ENCODE measurements around the gene SUSD4. TPM values are rescaled to one million over a fixed set of nuclear protein-coding genes. Genes with fewer than 3 reads are reported as not detected.

Gene SUSD4
- polyA plus RNA-seq, 3 donors from 2014 or later = not detected

DNA sequence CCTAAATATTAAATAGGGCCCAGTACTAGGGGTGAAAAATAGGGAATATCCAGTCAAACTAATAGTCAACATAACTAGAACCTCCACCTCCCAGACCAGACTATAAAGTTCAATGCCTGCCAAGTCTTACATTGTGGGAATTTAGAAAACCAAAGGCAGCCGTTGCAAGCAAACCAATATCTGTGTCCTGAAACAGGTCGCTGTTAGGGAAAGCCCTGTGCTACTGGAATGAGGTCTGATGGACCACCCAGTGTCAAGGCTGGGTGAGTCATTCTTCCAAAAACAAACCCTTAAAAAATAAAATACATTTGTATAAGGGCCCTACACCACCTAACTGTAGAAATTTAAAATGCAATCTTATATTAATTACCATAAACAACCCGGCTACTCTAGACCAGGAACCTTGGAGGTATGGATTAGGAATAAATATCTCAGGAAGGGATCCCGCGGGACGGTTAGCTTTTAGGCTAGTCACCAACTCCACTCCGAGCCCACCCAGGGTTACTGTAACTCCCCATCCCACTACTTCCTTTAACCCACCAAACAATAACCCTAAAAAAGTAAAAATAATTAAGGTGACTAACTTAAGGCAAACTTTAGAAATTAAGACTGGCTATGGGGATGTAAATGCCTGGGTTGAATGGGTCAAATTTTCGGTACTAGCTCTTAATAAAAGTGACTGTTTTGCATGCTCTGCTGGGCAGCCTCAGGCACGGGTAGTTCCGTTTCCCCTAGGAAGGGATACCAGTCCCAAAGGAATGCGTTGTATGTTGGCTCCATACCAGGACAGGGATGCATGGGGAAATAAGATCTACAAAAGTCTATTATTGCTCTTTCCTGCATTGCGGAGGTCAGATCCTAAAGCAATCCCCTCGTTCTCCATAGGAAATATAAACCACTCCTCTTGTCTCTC, 155.6 kb downstream of the SUSD4 start:
- H3K4me3 Mint-ChIP-seq = no peak overlapping the region
- H3K4me1 Mint-ChIP-seq = no peaks in the 10 kb centered on the region
- no peak overlapping the region for H3K27ac Mint-ChIP-seq
- no peak for DNase-seq
- no peaks in the 10 kb centered on the region for H3K27me3 Mint-ChIP-seq (ENCODE audit: low read depth in 3 of 3)
- H3K36me3 Mint-ChIP-seq = peaks cover 0 to 4% (median 0%) of the 10 kb centered on the region in 3 donors
- H3K9me3 Mint-ChIP-seq = no peaks in the 10 kb centered on the region

DNA sequence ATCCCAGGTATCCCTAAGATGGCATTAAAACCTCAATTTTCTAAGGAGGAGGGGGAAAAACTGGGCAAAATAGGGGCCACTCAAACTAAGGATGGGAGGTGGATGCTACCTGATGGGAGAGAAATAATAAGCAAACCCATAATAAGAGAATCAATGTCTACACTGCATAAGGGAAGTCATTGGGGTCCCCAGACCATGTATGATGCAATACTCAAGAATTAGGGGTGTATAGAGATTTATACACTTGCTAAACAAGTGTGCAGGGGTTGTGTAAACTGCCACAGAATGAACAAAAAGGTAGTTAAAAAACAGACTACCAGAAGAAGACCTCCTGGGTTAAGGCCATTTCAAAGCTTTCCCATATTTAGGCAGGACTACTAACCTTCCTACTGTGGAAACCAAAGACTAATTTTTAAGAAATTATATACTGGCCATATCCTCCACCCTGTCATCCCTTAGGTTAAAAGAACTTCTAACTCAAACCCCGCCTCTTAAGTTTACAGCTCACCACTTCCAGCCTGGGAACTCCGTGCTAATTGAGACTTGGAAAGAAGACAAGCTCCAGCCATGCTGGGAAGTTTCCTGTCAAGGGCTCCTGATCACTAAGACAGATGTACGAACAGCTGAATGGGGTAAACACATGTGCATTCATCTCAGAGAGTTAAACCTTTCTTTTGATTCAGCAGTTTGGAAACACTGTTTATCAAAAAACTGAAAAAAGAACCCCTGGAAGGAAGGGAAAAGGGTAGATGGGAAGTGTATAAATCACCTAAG, 156.5 kb downstream of the SUSD4 start:
- H3K9me3 Mint-ChIP-seq = no peaks in the 10 kb centered on the region
- peaks cover 0 to 4% (median 0%) of the 10 kb centered on the region in 3 donors for H3K36me3 Mint-ChIP-seq
- no peak overlapping the region for H3K4me3 Mint-ChIP-seq
- H3K27me3 Mint-ChIP-seq (ENCODE audit: low read depth in 3 of 3) = no peaks in the 10 kb centered on the region
- DNase-seq = no peak
- H3K27ac Mint-ChIP-seq = no peak overlapping the region
- H3K4me1 Mint-ChIP-seq = no peaks in the 10 kb centered on the region

DNA sequence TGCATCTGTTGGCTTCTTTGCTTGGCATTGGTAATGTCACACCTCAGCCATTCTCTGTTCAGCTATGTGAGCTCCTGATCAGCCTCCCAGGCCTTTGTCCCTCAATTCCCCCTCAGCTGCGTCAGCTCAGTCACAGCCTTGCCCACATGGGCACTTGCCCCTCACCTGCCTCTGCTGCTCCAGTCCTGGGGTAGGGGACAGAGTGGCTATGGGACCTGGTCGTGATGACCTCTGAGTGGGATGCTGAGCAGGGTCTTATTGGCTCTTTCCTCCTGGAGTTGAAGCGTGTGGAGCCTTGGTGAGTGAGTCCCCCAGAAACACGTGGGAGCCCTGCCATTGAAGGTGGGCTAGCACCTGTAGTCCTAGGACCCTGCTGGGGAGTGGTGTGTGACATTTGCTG, 159.6 kb downstream of the SUSD4 start:
- no peak for DNase-seq
- no peak overlapping the region for H3K27ac Mint-ChIP-seq
- H3K4me1 Mint-ChIP-seq = no peaks in the 10 kb centered on the region
- peaks cover 2 to 6% (median 6%) of the 10 kb centered on the region in 3 donors for H3K27me3 Mint-ChIP-seq (ENCODE audit: low read depth in 3 of 3)
- peaks cover 0 to 4% (median 0%) of the 10 kb centered on the region in 3 donors for H3K36me3 Mint-ChIP-seq
- no peaks in the 10 kb centered on the region for H3K9me3 Mint-ChIP-seq
- H3K4me3 Mint-ChIP-seq = no peak overlapping the region

DNA sequence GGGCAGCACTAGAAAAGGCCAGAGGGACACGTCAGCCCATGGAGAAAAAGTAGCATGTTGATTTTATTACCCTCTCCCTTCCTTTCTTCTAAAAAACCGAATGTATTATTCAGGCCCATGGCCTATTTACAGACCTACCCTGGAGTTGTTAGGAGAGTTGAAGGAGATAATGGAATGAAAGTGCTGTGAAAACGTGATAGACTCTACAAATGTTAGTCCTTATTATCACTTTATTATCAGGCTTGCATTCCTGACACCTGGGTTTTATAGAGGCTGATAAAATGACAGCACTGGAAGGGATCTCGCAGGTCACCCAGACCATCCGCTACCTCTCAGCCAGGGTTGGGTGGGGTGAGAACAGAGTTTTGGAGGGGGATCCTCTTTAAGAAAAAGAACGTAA, 160.3 kb downstream of the SUSD4 start:
- H3K4me3 Mint-ChIP-seq = no peak overlapping the region
- H3K4me1 Mint-ChIP-seq = no peaks in the 10 kb centered on the region
- no peak overlapping the region for H3K27ac Mint-ChIP-seq
- H3K27me3 Mint-ChIP-seq (ENCODE audit: low read depth in 3 of 3) = peaks cover 2 to 6% (median 6%) of the 10 kb centered on the region in 3 donors
- DNase-seq = no peak
- no peaks in the 10 kb centered on the region for H3K9me3 Mint-ChIP-seq
- H3K36me3 Mint-ChIP-seq = peaks cover 0 to 4% (median 0%) of the 10 kb centered on the region in 3 donors

- no peaks in the 10 kb centered on the region for H3K9me3 Mint-ChIP-seq
- H3K4me3 Mint-ChIP-seq = no peak overlapping the region
- no peak for DNase-seq
- peaks cover 0 to 4% (median 0%) of the 10 kb centered on the region in 3 donors for H3K36me3 Mint-ChIP-seq
- no peak overlapping the region for H3K27ac Mint-ChIP-seq
- peaks cover 2 to 6% (median 6%) of the 10 kb centered on the region in 3 donors for H3K27me3 Mint-ChIP-seq (ENCODE audit: low read depth in 3 of 3)
- H3K4me1 Mint-ChIP-seq = no peaks in the 10 kb centered on the region
These were observed 161.0 kb downstream of the SUSD4 start for GRCh38 chr1:223203034-223203408.

GRCh38 chr1:223202376-223203033, 161.5 kb downstream of the SUSD4 start:
- Mint-ChIP-seq H3K4me3 (no peak overlapping the region), H3K4me1 (no peaks in the 10 kb centered on the region), H3K36me3 (peaks cover 0 to 4% (median 0%) of the 10 kb centered on the region in 3 donors), H3K27ac (no peak overlapping the region), H3K27me3 (ENCODE audit: low read depth in 3 of 3) (peaks cover 2 to 6% (median 6%) of the 10 kb centered on the region in 3 donors), H3K9me3 (no peaks in the 10 kb centered on the region)
- no peak for DNase-seq

- H3K9me3 Mint-ChIP-seq = no peaks in the 10 kb centered on the region
- H3K4me3 Mint-ChIP-seq = no peak overlapping the region
- no peaks in the 10 kb centered on the region for H3K4me1 Mint-ChIP-seq
- no peak for DNase-seq
- H3K27ac Mint-ChIP-seq = no peak overlapping the region
- peaks cover 2 to 6% (median 6%) of the 10 kb centered on the region in 3 donors for H3K27me3 Mint-ChIP-seq (ENCODE audit: low read depth in 3 of 3)
- peaks cover 0 to 4% (median 0%) of the 10 kb centered on the region in 3 donors for H3K36me3 Mint-ChIP-seq
These were observed 162.0 kb downstream of the SUSD4 start for GRCh38 chr1:223201967-223202366.

GRCh38 chr1:223200903-223201302, 163.1 kb downstream of the SUSD4 start:
- Mint-ChIP-seq H3K4me1 (no peaks in the 10 kb centered on the region), H3K27me3 (ENCODE audit: low read depth in 3 of 3) (peaks cover 2 to 6% (median 6%) of the 10 kb centered on the region in 3 donors), H3K4me3 (no peak overlapping the region), H3K9me3 (no peaks in the 10 kb centered on the region), H3K36me3 (peaks cover 0 to 4% (median 0%) of the 10 kb centered on the region in 3 donors), H3K27ac (no peak overlapping the region)
- no peak for DNase-seq

DNA sequence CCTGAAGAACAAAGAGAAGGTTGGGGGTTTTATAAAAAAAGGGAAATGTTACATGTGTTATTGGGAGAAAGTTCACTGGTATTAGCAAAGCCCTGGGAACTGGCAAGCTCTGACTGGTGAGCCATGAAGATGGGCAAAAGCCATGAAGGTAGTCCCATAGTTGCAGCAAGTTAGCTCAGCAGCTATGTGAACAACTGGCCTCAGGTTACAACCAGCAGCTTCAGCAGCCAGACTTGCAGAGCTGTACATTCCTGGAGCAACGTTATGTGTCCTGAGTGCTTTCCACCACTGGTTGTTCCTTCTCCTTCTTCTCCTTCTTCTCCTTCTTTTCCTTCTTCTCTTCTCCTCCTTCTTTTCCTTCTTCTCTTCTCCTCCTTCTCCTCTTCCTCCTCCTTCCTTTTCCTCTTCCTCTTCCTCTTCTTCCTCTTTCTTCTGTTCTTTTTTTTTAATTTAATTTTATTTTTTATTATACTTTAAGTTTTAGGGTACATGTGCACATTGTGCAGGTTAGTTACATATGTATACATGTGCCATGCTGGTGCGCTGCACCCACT, 164.8 kb downstream of the SUSD4 start:
- no peak for DNase-seq
- H3K36me3 Mint-ChIP-seq = peaks cover 0 to 4% (median 3%) of the 10 kb centered on the region in 3 donors
- no peak overlapping the region for H3K27ac Mint-ChIP-seq

DNA sequence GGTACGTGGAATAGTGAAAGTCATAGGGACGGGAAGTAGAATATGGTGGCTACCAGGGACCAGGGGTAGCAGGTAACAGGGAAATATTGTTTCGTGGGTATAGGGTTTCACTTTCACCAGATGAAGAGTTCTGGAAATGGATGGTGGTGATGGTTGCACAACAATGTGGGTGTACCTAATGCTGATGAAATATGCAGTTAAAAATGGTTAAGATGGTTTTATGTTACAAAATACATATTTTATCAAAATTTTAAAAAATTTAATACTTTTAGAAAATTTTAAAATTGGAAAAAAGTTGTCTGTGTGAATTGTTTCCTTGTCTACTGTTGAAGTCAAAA, 165.4 kb downstream of the SUSD4 start:
- Mint-ChIP-seq H3K27me3 (ENCODE audit: low read depth in 3 of 3) (peaks cover 5 to 6% (median 6%) of the 10 kb centered on the region in 3 donors), H3K9me3 (no peaks in the 10 kb centered on the region), H3K4me1 (peaks cover 0 to 5% of the 10 kb centered on the region in 2 donors), H3K4me3 (no peak overlapping the region), H3K36me3 (peaks cover 0 to 4% (median 3%) of the 10 kb centered on the region in 3 donors), H3K27ac (no peak overlapping the region)
- no peak for DNase-seq

More for the DNA sequence above, 164.8 kb downstream of the SUSD4 start:
- Mint-ChIP-seq H3K9me3 (no peaks in the 10 kb centered on the region), H3K4me3 (no peak overlapping the region), H3K27me3 (ENCODE audit: low read depth in 3 of 3) (peaks cover 2 to 6% (median 6%) of the 10 kb centered on the region in 3 donors), H3K4me1 (peaks cover 0 to 5% of the 10 kb centered on the region in 2 donors)

DNA sequence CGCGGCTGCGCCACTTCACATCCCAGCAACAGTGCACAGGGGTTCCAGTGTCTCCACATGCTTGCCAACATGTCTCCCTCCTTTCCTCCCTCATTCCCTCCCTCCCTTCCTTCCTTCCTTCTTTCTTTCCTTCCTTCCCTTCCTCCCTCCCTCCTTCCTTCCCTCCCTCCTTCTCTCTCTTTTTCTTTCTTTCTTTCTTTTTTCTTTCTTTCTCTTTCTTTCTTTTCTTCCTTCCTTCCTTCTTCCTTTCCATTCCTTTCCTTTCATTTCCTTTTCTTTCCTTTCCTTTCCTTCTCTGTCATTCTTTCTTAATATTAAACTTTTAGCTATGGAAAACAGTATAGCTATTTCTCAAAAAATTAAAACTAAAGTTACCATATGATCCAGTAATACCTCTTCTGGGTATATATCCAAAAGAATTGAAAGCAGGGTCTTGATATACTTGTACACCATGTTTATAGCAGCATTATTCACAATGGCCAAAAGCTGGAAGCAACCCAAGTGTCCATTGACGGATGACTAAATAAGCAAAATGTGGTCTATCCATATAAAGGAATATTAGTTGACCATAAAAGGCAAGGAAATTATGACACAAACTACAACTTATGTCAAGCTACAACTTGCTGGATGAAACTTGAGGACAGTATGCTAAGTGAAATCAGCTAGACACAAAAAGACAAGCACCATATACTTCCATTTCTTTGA, 165.9 kb downstream of the SUSD4 start:
- H3K9me3 Mint-ChIP-seq = no peaks in the 10 kb centered on the region
- peaks cover 0 to 4% (median 3%) of the 10 kb centered on the region in 3 donors for H3K36me3 Mint-ChIP-seq
- DNase-seq = no peak
- H3K4me3 Mint-ChIP-seq = no peak overlapping the region
- peaks cover 0 to 5% of the 10 kb centered on the region in 2 donors for H3K4me1 Mint-ChIP-seq
- peaks cover 5 to 8% (median 6%) of the 10 kb centered on the region in 3 donors for H3K27me3 Mint-ChIP-seq (ENCODE audit: low read depth in 3 of 3)
- H3K27ac Mint-ChIP-seq = no peak overlapping the region

DNA sequence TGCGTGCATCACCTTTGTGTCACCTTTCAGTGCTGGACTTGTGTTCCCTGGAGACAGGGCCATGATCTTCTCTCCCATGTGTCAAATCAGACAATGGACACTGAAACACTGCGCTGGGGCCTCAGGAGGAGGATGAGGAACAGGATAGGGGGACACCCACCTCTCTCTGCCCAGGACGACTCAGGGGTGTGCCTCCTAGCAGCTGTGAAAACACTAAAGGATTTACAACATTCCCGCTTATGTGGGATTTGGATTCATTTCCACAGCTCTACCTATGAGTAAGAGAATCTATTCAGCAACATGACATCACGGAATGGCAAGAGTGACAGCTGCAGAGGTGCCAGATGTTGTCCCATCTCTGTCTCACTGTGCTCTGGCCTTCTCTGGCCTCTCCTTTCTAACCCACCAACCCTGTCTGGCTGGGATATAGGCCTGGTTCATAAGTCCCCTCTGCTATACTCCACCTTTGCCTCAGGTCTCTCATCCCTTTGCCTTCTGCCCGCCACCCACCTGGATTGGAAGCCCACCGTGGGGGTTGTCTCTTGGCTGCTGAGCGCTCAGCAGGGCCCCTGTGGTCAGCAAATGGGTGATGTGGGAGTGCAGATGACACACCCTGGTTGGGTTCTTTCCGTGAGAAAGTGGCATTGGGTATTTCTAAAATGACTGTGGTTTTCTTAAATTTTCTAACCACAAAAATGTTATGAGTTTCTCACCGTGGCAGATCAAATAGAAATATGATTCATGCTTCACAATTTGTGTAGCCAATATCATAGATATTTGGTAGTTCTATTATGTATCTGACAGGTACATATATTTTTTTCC, 173.9 kb downstream of the SUSD4 start:
- Mint-ChIP-seq H3K4me1 (peaks cover 32 to 47% of the 10 kb centered on the region in 2 donors), H3K27ac (peak overlapping the region; percentile 35 to 82 (median 45)), H3K27me3 (ENCODE audit: low read depth in 3 of 3) (peaks cover 0 to 7% (median 6%) of the 10 kb centered on the region in 3 donors), H3K9me3 (peaks cover 0 to 2% (median 0%) of the 10 kb centered on the region in 6 donors), H3K4me3 (peak overlapping the region; percentile 63 to 77 (median 68)), H3K36me3 (peaks cover 0 to 12% (median 3%) of the 10 kb centered on the region in 3 donors)
- DNase-seq = peak; percentile 45 to 51 (median 50)

Data from immature natural killer cell (primary cell).